DOHH2 (cell line): ENCODE results near the gene NUTM2G.
"Not testable (repeated sequence)": the region's sequence is repeated elsewhere in the genome, so short reads cannot be mapped to it uniquely, and the experiment has no call there.

Experiments used
- H3F3A ChIP-seq: fragments of 200-600 bp; sonication (generic), shearing (Covaris generic); 2 replicates; pipeline ENCODE4 v1.6.0; 2016; ENCODE audit warnings: antibody characterized with exemption, mild to moderate bottlenecking; ENCODE audit not compliant: control insufficient read depth, insufficient read depth
- H3K27ac ChIP-seq: fragments of 200-600 bp; sonication (generic); 2 replicates; pipeline ENCODE4 v1.5.1; 2014; ENCODE audit warnings: low read depth, mild to moderate bottlenecking, low read length, moderate library complexity
- H3K27me3 ChIP-seq: fragments of 200-600 bp; sonication (generic); 2 replicates; pipeline ENCODE4 v1.6.1; 2014; ENCODE audit warnings: mild to moderate bottlenecking, low read length, mixed read lengths; ENCODE audit not compliant: control insufficient read depth
- H3K36me3 ChIP-seq: fragments of 200-600 bp; sonication (generic); 2 replicates; pipeline ENCODE4 v1.6.1; 2014; ENCODE audit warnings: mild to moderate bottlenecking, low read length, moderate library complexity, mixed read lengths; ENCODE audit not compliant: control insufficient read depth
- H3K4me1 ChIP-seq: fragments of 200-600 bp; sonication (generic); 2 replicates; pipeline ENCODE4 v1.6.1; 2014; ENCODE audit warnings: mild to moderate bottlenecking, low read length, mixed read lengths; ENCODE audit not compliant: control insufficient read depth
- H3K4me2 ChIP-seq: fragments of 200-600 bp; sonication (generic); 2 replicates; pipeline ENCODE4 v1.6.0; 2014; ENCODE audit warnings: mild to moderate bottlenecking, low read length, moderate library complexity
- H3K4me3 ChIP-seq: fragments of 200-600 bp; sonication (generic); 2 replicates; pipeline ENCODE4 v1.5.1; 2014; ENCODE audit warnings: mild to moderate bottlenecking, low read length, mixed read lengths
- H3K79me2 ChIP-seq: fragments of 200-600 bp; sonication (generic); 2 replicates; pipeline ENCODE4 v1.6.1; 2014; ENCODE audit warnings: mild to moderate bottlenecking, low read length, mixed read lengths; ENCODE audit not compliant: control insufficient read depth
- H3K9me2 ChIP-seq: fragments of 200-600 bp; sonication (generic); replicated peaks from 2 replicates; pipeline ENCODE4 v1.6.1; 2014; ENCODE audit warnings: mild to moderate bottlenecking, low read length, mixed read lengths; ENCODE audit not compliant: control insufficient read depth
- H3K9me3 ChIP-seq: fragments of 200-600 bp; sonication (generic); 2 replicates; pipeline ENCODE4 v1.6.1; 2014; ENCODE audit warnings: antibody characterized with exemption, low read length, mixed read lengths; ENCODE audit not compliant: control insufficient read depth, insufficient read depth
- H4K20me1 ChIP-seq: fragments of 200-600 bp; sonication (generic); 2 replicates; pipeline ENCODE4 v1.6.0; 2014; ENCODE audit warnings: low read depth, mild to moderate bottlenecking, antibody characterized with exemption, low read length, moderate library complexity; ENCODE audit not compliant: control insufficient read depth, insufficient read depth

NUTM2G gene

GRCh38 chr9:96938957-96939665 is 10.5 kb downstream of the NUTM2G start:
- not testable (repeated sequence) for H3K4me1 ChIP-seq, H3K27ac ChIP-seq, H3K9me2 ChIP-seq, H3K79me2 ChIP-seq, H3K9me3 ChIP-seq, H4K20me1 ChIP-seq, H3K36me3 ChIP-seq, H3K4me3 ChIP-seq, H3K4me2 ChIP-seq, H3K27me3 ChIP-seq, H3F3A ChIP-seq

GRCh38 chr9:96940982-96941381 is 12.3 kb downstream of the NUTM2G start:
- not testable (repeated sequence) for H3K27ac ChIP-seq, H3F3A ChIP-seq, H3K79me2 ChIP-seq

GRCh38 chr9:96941628-96942027 is 13.0 kb downstream of the NUTM2G start:
- H3F3A ChIP-seq: not testable (repeated sequence)

More at GRCh38 chr9:96940982-96941381, 12.3 kb downstream of the NUTM2G start:
- H4K20me1 ChIP-seq, H3K9me3 ChIP-seq, H3K36me3 ChIP-seq, H3K9me2 ChIP-seq, H3K4me1 ChIP-seq, H3K4me3 ChIP-seq, H3K27me3 ChIP-seq, H3K4me2 ChIP-seq: not testable (repeated sequence)

GRCh38 chr9:96942181-96942580 is 13.5 kb downstream of the NUTM2G start:
- not testable (repeated sequence) for H3K4me2 ChIP-seq, H3K79me2 ChIP-seq, H3K9me2 ChIP-seq, H3K27me3 ChIP-seq, H3K36me3 ChIP-seq, H3K4me1 ChIP-seq, H4K20me1 ChIP-seq, H3K27ac ChIP-seq, H3F3A ChIP-seq, H3K9me3 ChIP-seq, H3K4me3 ChIP-seq

More at GRCh38 chr9:96941628-96942027, 13.0 kb downstream of the NUTM2G start:
- not testable (repeated sequence) for H3K4me3 ChIP-seq, H3K4me2 ChIP-seq, H3K36me3 ChIP-seq, H3K9me3 ChIP-seq, H3K9me2 ChIP-seq, H3K27ac ChIP-seq, H3K4me1 ChIP-seq, H3K27me3 ChIP-seq, H4K20me1 ChIP-seq, H3K79me2 ChIP-seq

- not testable (repeated sequence) for H3K4me3 ChIP-seq, H3K4me2 ChIP-seq, H3K9me3 ChIP-seq, H3K27me3 ChIP-seq, H3K9me2 ChIP-seq, H3K4me1 ChIP-seq, H3F3A ChIP-seq, H3K79me2 ChIP-seq, H3K27ac ChIP-seq, H3K36me3 ChIP-seq, H4K20me1 ChIP-seq
Observed at GRCh38 chr9:96949346-96949745, 20.7 kb downstream of the NUTM2G start.

- H3K9me2 ChIP-seq, H3K27me3 ChIP-seq, H4K20me1 ChIP-seq, H3F3A ChIP-seq, H3K4me1 ChIP-seq, H3K9me3 ChIP-seq, H3K36me3 ChIP-seq, H3K4me2 ChIP-seq, H3K79me2 ChIP-seq, H3K27ac ChIP-seq, H3K4me3 ChIP-seq: not testable (repeated sequence)
Observed at GRCh38 chr9:96950539-96950938, 21.9 kb downstream of the NUTM2G start.

- not testable (repeated sequence) for H3K9me2 ChIP-seq, H3K27ac ChIP-seq, H3K4me2 ChIP-seq, H3K36me3 ChIP-seq, H3K4me1 ChIP-seq, H3F3A ChIP-seq, H3K27me3 ChIP-seq, H3K9me3 ChIP-seq, H4K20me1 ChIP-seq, H3K4me3 ChIP-seq
- H3K79me2 ChIP-seq: peaks cover 14% of the 10 kb centered on the region
Observed at GRCh38 chr9:96967591-96967990, 38.9 kb downstream of the NUTM2G start.

GRCh38 chr9:96972552-96972951 is 43.9 kb downstream of the NUTM2G start:
- not testable (repeated sequence) for H3K27ac ChIP-seq, H4K20me1 ChIP-seq, H3K4me1 ChIP-seq, H3K4me3 ChIP-seq, H3K36me3 ChIP-seq, H3K4me2 ChIP-seq, H3F3A ChIP-seq, H3K27me3 ChIP-seq, H3K9me2 ChIP-seq, H3K9me3 ChIP-seq
- H3K79me2 ChIP-seq: peaks cover 51% of the 10 kb centered on the region
